ENCODE measurements around the gene TBCK. TPM values are rescaled to one million over a fixed set of nuclear protein-coding genes. Genes with fewer than 3 reads are reported as not detected.

TBCK gene
- total RNA-seq, 1 donor from 2014 or later: 47.6 TPM

DNA sequence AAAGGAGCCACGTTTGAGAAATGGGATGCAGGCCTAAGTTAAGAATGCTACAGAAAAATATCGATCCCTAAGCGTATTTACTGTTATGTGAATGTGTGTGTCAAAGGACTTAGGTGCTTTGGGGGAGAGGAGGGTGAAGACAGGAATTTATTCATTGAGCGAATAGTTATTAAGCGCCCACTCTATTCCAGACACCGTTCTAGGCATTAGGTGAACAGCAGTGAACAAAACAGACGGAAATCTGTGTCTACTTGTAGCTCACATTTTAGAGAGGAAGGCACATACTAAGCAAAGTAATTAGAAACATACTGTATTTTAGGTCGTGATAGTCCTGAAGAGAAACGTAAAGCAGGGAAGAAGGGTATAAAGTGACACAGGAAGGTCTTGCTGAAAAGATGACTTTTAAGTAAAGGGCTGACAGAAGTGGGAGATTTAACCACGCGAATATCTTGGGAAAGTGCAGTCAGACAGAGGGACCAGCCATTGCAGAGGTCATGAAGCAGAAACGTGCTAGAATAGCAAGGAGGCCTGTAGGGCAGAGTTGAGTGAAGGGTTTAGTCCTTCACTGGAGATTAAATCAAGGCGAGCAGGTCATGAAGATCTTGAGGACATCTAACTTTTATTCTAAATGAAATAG lies 882 bp upstream of the TBCK start:
- Mint-ChIP-seq H3K4me3 (no peak overlapping the region), H3K27me3 (ENCODE audit: low read depth) (no peaks in the 10 kb centered on the region), H3K4me1 (peaks cover 22% of the 10 kb centered on the region), H3K27ac (ENCODE audit: unreplicated experiment) (no peak overlapping the region), H3K9me3 (no peaks in the 10 kb centered on the region), H3K36me3 (ENCODE audit: low read depth) (peaks cover 11% of the 10 kb centered on the region)
- TF ChIP-seq, protein P1, sequence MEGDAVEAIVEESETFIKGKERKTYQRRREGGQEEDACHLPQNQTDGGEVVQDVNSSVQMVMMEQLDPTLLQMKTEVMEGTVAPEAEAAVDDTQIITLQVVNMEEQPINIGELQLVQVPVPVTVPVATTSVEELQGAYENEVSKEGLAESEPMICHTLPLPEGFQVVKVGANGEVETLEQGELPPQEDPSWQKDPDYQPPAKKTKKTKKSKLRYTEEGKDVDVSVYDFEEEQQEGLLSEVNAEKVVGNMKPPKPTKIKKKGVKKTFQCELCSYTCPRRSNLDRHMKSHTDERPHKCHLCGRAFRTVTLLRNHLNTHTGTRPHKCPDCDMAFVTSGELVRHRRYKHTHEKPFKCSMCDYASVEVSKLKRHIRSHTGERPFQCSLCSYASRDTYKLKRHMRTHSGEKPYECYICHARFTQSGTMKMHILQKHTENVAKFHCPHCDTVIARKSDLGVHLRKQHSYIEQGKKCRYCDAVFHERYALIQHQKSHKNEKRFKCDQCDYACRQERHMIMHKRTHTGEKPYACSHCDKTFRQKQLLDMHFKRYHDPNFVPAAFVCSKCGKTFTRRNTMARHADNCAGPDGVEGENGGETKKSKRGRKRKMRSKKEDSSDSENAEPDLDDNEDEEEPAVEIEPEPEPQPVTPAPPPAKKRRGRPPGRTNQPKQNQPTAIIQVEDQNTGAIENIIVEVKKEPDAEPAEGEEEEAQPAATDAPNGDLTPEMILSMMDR (conservative IDR thresholded peaks at IDR 0.05): no peak
- DNase-seq (ENCODE audit: low read depth, low spot score): no peak

DNA sequence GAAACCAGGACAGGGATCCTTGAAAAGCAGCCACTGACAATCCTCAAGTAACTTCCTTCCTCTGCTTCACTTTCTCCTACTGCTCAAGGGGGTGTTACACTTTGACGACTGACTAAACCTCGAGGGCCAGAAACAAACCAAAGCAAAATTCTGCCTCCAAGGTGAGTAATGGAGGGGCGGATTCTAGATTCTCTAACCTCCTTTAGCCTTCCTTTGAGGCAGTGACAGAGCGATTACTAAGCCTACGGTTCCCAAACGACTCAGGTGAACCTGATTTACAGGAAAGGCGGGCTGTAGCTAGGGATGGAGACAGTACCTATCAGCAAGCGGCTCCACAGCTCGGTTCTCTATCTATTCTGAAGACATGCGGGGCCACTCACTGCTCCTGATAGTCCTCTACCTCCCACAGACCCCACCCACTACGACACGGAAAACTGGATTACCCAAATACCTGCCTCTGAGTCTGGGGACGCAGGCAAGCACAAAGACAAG lies 487 bp downstream of the TBCK start:
- Mint-ChIP-seq H3K4me3 (no peak overlapping the region), H3K27me3 (ENCODE audit: low read depth) (no peaks in the 10 kb centered on the region), H3K27ac (ENCODE audit: unreplicated experiment) (no peak overlapping the region), H3K9me3 (no peaks in the 10 kb centered on the region), H3K4me1 (peaks cover 22% of the 10 kb centered on the region), H3K36me3 (ENCODE audit: low read depth) (peaks cover 4% of the 10 kb centered on the region)
- no peak for DNase-seq (ENCODE audit: low read depth, low spot score)
- TF ChIP-seq, protein P1 (conservative IDR thresholded peaks at IDR 0.05): no peak

DNA sequence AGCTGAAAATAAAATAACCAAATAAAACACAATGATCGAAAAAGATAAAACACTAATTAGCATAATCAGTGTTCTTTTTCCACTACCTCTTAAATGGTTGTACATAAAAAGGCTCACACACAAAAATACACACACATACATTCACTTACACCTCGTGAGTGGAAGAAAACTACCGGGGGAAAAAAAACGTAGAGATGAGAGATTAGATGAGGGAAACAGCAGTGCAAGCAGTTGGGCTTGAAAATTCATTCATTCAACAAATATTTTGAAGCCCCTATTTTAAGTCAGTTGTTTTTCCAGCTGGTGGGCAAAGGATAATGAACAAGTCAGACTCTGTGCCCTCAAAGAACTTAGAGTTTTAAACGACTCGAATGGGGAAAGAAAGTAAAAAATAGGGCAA lies 1.0 kb downstream of the TBCK start:
- Mint-ChIP-seq H3K27ac (ENCODE audit: unreplicated experiment) (no peak overlapping the region), H3K4me1 (peaks cover 22% of the 10 kb centered on the region), H3K4me3 (no peak overlapping the region), H3K36me3 (ENCODE audit: low read depth) (no peaks in the 10 kb centered on the region), H3K27me3 (ENCODE audit: low read depth) (no peaks in the 10 kb centered on the region), H3K9me3 (no peaks in the 10 kb centered on the region)
- TF ChIP-seq, protein P1 (conservative IDR thresholded peaks at IDR 0.05): no peak
- no peak for DNase-seq (ENCODE audit: low read depth, low spot score)

DNA sequence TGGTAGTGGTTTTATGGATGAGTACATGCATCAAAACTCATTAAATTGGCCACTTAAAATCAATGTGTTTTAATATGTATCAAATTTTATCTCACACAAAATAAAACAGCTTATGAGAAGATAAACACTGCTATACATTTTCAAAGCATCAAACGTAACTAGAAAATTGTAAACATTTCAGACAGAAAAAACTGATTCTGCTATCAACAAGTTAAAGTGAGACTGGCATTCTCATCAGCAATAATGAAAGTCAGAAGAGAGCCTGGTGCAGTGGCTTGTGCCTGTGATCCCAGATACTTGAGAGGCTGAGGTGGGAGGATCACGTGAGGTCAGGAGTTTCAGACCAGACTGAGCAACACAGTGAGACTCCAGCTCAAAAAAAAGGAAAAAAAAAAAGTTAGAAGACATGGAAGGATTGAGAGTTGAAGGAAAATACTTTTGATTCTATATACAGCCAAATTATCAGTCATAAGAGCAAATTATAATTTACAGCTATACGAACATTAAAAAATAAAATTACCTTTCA lies 2.9 kb downstream of the TBCK start:
- H3K9me3 Mint-ChIP-seq: no peaks in the 10 kb centered on the region
- no peak for DNase-seq (ENCODE audit: low read depth, low spot score)
- no peaks in the 10 kb centered on the region for H3K36me3 Mint-ChIP-seq (ENCODE audit: low read depth)
- TF ChIP-seq, protein P1 (conservative IDR thresholded peaks at IDR 0.05): no peak
- peak overlapping the region; percentile 81 for H3K4me3 Mint-ChIP-seq
- H3K4me1 Mint-ChIP-seq: peaks cover 18% of the 10 kb centered on the region
- H3K27me3 Mint-ChIP-seq (ENCODE audit: low read depth): no peaks in the 10 kb centered on the region
- H3K27ac Mint-ChIP-seq (ENCODE audit: unreplicated experiment): no peak overlapping the region

DNA sequence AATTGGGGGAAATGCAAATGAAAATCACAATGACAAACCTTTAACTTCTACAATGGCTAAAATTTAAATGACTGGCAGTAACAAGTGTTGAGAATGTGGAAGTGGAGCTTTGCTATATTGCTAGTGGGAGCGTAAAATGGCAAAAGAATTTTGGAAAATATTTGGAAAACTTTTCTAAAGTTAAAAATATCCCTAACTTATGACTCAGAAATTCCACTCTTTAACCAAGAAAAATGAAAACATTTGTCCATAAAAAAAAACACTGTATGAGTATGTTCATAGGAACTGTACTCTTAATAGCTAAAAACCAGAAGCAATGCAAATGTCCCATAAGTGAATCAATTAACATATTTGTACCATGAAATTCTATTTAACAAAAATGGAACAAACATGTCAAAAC lies 3.6 kb downstream of the TBCK start:
- H3K9me3 Mint-ChIP-seq: no peaks in the 10 kb centered on the region
- H3K27me3 Mint-ChIP-seq (ENCODE audit: low read depth): no peaks in the 10 kb centered on the region
- no peak for DNase-seq (ENCODE audit: low read depth, low spot score)
- H3K4me3 Mint-ChIP-seq: peak overlapping the region; percentile 58
- H3K27ac Mint-ChIP-seq (ENCODE audit: unreplicated experiment): no peak overlapping the region
- TF ChIP-seq, protein P1 (conservative IDR thresholded peaks at IDR 0.05): no peak
- H3K36me3 Mint-ChIP-seq (ENCODE audit: low read depth): no peaks in the 10 kb centered on the region
- H3K4me1 Mint-ChIP-seq: peaks cover 18% of the 10 kb centered on the region

Data from neural crest cell (in vitro differentiated cells).